OCI-LY1 (cell line): ENCODE results near the gene DYRK2.
A peak's percentile ranks its signal among the peaks of the same experiment; 100 is the strongest.

Source experiments
- H2AFZ ChIP-seq: fragments of 200-600 bp; sonication (generic), shearing (Covaris generic); 2 replicates; pipeline ENCODE4 v1.6.0; 2014; ENCODE audit warnings: antibody characterized with exemption, mild to moderate bottlenecking, low read length
- H3F3A ChIP-seq: fragments of 200-600 bp; sonication (generic), shearing (Covaris generic); 2 replicates; pipeline ENCODE4 v1.6.0; 2014; ENCODE audit warnings: mild to moderate bottlenecking, antibody characterized with exemption, low read length, moderate library complexity; ENCODE audit not compliant: insufficient read depth
- H3K27ac ChIP-seq: fragments of 200-600 bp; sonication (generic); 2 replicates; pipeline ENCODE4 v1.5.1; 2014; ENCODE audit warnings: low read length, mixed run types, mild to moderate bottlenecking, low read depth; ENCODE audit not compliant: poor library complexity, severe bottlenecking
- H3K27me3 ChIP-seq: fragments of 200-600 bp; sonication (generic); 2 replicates; pipeline ENCODE4 v1.6.0; 2014; ENCODE audit warnings: antibody characterized with exemption, mild to moderate bottlenecking, low read length, moderate library complexity; ENCODE audit not compliant: insufficient read depth
- H3K36me3 ChIP-seq: fragments of 200-600 bp; sonication (generic); 2 replicates; pipeline ENCODE4 v1.6.1; 2014; ENCODE audit warnings: mild to moderate bottlenecking, antibody characterized with exemption, low read length, moderate library complexity, mixed read lengths; ENCODE audit not compliant: insufficient read depth
- H3K4me1 ChIP-seq: fragments of 200-600 bp; sonication (generic); 2 replicates; pipeline ENCODE4 v1.5.1; 2014; ENCODE audit warnings: mild to moderate bottlenecking, low read length, moderate library complexity; ENCODE audit not compliant: insufficient read depth, severe bottlenecking
- H3K4me2 ChIP-seq: fragments of 200-600 bp; sonication (generic), shearing (Covaris generic); 2 replicates; pipeline ENCODE4 v1.6.1; 2014; ENCODE audit warnings: low read length
- H3K4me3 ChIP-seq: fragments of 200-600 bp; sonication (generic); 2 replicates; pipeline ENCODE4 v1.5.1; 2014; ENCODE audit warnings: low read length, low read depth, mild to moderate bottlenecking, mixed read lengths; ENCODE audit not compliant: poor library complexity, severe bottlenecking
- H3K79me2 ChIP-seq: fragments of 200-600 bp; shearing (Covaris generic); 2 replicates; pipeline ENCODE4 v1.6.1; 2016; ENCODE audit warnings: mixed run types, low read length, mixed read lengths; ENCODE audit not compliant: insufficient read depth
- H3K9ac ChIP-seq: fragments of 200-600 bp; sonication (generic), shearing (Covaris generic); 2 replicates; pipeline ENCODE4 v1.6.1; 2014; ENCODE audit warnings: mild to moderate bottlenecking, low read length, mixed read lengths
- H3K9me2 ChIP-seq: fragments of 200-600 bp; sonication (generic), shearing (Covaris generic); 2 replicates; pipeline ENCODE4 v1.6.1; 2014; ENCODE audit warnings: low read depth, mild to moderate bottlenecking, low read length, mixed read lengths
- H3K9me3 ChIP-seq: fragments of 200-600 bp; shearing (Covaris generic); 2 replicates; pipeline ENCODE4 v1.6.1; 2014; ENCODE audit warnings: low read length, mixed read lengths
- H4K20me1 ChIP-seq: fragments of 200-600 bp; sonication (generic), shearing (Covaris generic); 2 replicates; pipeline ENCODE4 v1.6.0; 2016; ENCODE audit warnings: mild to moderate bottlenecking, low read length; ENCODE audit not compliant: insufficient read depth
- EZH2 ChIP-seq: fragments of 200-600 bp; sonication (generic), shearing (Covaris generic); IDR thresholded peaks from 2 replicates; pipeline ENCODE4 v1.8.0; 2017; ENCODE audit warnings: borderline replicate concordance, mixed run types, mild to moderate bottlenecking, antibody characterized with exemption, low read length, moderate library complexity, mixed read lengths
- TF ChIP-seq, protein P1 (sequence below): fragments of 200-600 bp; sonication (generic), shearing (Covaris generic); IDR thresholded peaks from 2 replicates; pipeline ENCODE4 v1.5.1; 2017; ENCODE audit warnings: mild to moderate bottlenecking, antibody characterized with exemption, low read length, moderate library complexity, mixed read lengths

DYRK2 gene

DNA sequence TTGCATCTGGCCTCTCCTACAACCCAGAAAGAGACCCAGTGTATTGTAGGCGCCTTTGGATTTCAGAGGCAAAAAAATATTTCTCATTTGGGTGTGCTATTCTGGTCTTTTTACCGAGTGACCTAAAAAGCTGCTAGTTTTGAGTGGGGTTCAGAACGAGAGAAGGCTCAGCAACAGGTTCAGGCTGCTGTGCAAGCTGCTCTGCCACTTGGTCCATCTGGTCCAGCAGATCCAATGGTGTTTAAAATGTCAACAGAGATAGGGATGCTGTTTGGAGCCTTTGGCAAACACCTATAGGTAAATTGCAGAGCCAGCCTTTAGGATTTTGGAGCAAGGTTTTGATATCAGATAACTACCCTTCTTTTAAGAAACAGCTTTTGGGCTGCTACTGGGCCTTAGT is 25.3 kb upstream of the DYRK2 start:
- H3K27ac ChIP-seq, result no peak overlapping the region
- H4K20me1 ChIP-seq, result no peaks in the 10 kb centered on the region
- H3K9ac ChIP-seq, result no peak overlapping the region
- TF ChIP-seq, protein P1, sequence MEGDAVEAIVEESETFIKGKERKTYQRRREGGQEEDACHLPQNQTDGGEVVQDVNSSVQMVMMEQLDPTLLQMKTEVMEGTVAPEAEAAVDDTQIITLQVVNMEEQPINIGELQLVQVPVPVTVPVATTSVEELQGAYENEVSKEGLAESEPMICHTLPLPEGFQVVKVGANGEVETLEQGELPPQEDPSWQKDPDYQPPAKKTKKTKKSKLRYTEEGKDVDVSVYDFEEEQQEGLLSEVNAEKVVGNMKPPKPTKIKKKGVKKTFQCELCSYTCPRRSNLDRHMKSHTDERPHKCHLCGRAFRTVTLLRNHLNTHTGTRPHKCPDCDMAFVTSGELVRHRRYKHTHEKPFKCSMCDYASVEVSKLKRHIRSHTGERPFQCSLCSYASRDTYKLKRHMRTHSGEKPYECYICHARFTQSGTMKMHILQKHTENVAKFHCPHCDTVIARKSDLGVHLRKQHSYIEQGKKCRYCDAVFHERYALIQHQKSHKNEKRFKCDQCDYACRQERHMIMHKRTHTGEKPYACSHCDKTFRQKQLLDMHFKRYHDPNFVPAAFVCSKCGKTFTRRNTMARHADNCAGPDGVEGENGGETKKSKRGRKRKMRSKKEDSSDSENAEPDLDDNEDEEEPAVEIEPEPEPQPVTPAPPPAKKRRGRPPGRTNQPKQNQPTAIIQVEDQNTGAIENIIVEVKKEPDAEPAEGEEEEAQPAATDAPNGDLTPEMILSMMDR, result no peak
- TF ChIP-seq EZH2, result no peak
- H2AFZ ChIP-seq, result no peak overlapping the region
- no peaks in the 10 kb centered on the region for H3K27me3 ChIP-seq
- no peak overlapping the region for H3K4me3 ChIP-seq
- no peaks in the 10 kb centered on the region for H3K9me2 ChIP-seq
- H3K9me3 ChIP-seq, result no peaks in the 10 kb centered on the region
- no peaks in the 10 kb centered on the region for H3K4me1 ChIP-seq
- no peaks in the 10 kb centered on the region for H3K79me2 ChIP-seq
- no peak overlapping the region for H3K4me2 ChIP-seq
- H3K36me3 ChIP-seq, result no peaks in the 10 kb centered on the region
- no peaks in the 10 kb centered on the region for H3F3A ChIP-seq

DNA sequence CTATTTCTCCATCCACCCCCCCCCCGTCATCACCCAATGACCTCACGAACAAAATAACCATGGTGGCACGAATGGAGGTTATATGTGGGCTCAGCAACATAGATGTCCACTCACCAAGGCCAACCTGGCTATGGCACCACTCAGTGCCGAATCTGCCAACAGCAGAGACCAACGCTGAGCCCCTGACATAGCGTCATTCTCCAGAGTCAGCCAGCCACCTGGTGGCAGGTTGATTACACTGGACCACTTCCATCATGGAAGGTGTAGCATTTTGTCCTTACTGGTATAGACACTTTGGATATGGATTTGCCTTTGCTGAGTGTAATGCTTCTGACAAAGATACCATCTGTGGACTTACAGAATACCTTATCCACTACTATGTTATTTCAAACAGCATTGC is 24.2 kb upstream of the DYRK2 start:
- no peaks in the 10 kb centered on the region for H3K79me2 ChIP-seq
- no peak overlapping the region for H2AFZ ChIP-seq
- no peak overlapping the region for H3K4me2 ChIP-seq
- no peaks in the 10 kb centered on the region for H4K20me1 ChIP-seq
- H3K27me3 ChIP-seq, result no peaks in the 10 kb centered on the region
- H3K9me3 ChIP-seq, result no peaks in the 10 kb centered on the region
- H3K4me1 ChIP-seq, result no peaks in the 10 kb centered on the region
- H3K36me3 ChIP-seq, result no peaks in the 10 kb centered on the region
- no peak for TF ChIP-seq EZH2
- TF ChIP-seq, protein P1, result peak; percentile 12; the same call in 1 of the 2 replicates
- no peak overlapping the region for H3K4me3 ChIP-seq
- H3K9me2 ChIP-seq, result no peaks in the 10 kb centered on the region
- H3K27ac ChIP-seq, result no peak overlapping the region
- H3K9ac ChIP-seq, result no peak overlapping the region
- H3F3A ChIP-seq, result no peaks in the 10 kb centered on the region

DNA sequence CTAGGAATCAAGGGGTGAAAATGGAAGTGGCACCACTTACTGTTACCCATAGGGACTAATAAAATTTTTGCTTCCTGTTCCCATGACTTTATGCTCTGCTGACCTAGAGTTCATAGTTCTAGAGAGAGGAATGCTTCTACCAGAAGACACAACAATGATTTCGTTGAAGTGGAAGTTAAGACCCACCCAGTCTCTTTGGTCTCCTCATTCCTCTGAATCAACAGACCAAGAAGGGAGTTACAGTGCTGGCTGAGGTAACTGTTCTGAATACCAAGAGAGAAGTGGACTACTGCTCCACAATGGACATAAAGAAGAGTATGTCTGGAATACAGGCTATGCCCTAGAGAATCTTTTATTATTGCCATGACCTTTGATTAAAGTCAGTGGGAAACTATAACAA is 23.5 kb upstream of the DYRK2 start:
- Histone ChIP-seq H3K9me3 (no peaks in the 10 kb centered on the region), H4K20me1 (no peaks in the 10 kb centered on the region), H2AFZ (no peak overlapping the region), H3K4me1 (peaks cover 4% of the 10 kb centered on the region), H3F3A (no peaks in the 10 kb centered on the region), H3K4me3 (no peak overlapping the region), H3K27me3 (no peaks in the 10 kb centered on the region), H3K27ac (no peak overlapping the region), H3K9me2 (no peaks in the 10 kb centered on the region), H3K9ac (no peak overlapping the region), H3K4me2 (no peak overlapping the region), H3K36me3 (no peaks in the 10 kb centered on the region), H3K79me2 (no peaks in the 10 kb centered on the region)
- TF ChIP-seq EZH2, result no peak
- TF ChIP-seq, protein P1, result no peak
